Testis (tissue), 2 donors: ENCODE data around the gene BMP6.

Experiments used
- POLR2A ChIP-seq: fragments of 450-650 bp; IDR thresholded peaks from one replicate; pipeline ENCODE4 v1.6.1; 2017; ENCODE audit warnings: antibody characterized with exemption, mild to moderate bottlenecking, moderate library complexity
- TF ChIP-seq, protein P1 (sequence below), 3 experiments: fragments of 450-650 bp in 2 of 3; fragments of 200-600 bp in 1 of 3; sonication (generic) in 1 of 3; IDR thresholded peaks; one replicate each; pipeline ENCODE4 v1.5.1; 2016 to 2019; ENCODE audit warnings: antibody characterized with exemption in 3 of 3, mild to moderate bottlenecking in 2 of 3, moderate library complexity in 1 of 3

DNA sequence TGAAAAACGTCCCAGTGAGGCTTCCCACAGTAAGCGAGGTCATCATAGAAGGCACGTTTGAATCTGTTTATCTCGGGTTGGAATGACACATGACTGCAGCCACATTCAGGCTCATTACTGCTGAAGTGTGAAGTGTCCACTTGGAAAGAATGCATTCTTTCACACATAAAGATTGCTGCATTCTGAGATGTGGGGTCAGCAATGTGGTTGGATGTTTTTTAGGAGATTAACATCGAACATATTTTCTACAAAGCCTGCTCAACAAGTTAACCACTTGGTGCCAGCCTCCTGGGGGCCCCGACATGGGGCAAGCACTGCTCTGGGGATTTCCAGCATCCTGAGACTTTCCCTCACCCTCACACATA, 79.9 kb downstream of the BMP6 start:
- TF ChIP-seq POLR2A = no peak
- TF ChIP-seq, protein P1, sequence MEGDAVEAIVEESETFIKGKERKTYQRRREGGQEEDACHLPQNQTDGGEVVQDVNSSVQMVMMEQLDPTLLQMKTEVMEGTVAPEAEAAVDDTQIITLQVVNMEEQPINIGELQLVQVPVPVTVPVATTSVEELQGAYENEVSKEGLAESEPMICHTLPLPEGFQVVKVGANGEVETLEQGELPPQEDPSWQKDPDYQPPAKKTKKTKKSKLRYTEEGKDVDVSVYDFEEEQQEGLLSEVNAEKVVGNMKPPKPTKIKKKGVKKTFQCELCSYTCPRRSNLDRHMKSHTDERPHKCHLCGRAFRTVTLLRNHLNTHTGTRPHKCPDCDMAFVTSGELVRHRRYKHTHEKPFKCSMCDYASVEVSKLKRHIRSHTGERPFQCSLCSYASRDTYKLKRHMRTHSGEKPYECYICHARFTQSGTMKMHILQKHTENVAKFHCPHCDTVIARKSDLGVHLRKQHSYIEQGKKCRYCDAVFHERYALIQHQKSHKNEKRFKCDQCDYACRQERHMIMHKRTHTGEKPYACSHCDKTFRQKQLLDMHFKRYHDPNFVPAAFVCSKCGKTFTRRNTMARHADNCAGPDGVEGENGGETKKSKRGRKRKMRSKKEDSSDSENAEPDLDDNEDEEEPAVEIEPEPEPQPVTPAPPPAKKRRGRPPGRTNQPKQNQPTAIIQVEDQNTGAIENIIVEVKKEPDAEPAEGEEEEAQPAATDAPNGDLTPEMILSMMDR (IDR thresholded peaks at IDR 0.05) = no peak
